Muscle layer of duodenum (tissue), 2 donors: ENCODE data around the gene GAL.

Source experiments
- H3K27ac ChIP-seq: one replicate; pipeline ENCODE4 v1.7.0; 2013; ENCODE audit warnings: mild to moderate bottlenecking, low read length
- H3K27me3 ChIP-seq: one replicate; pipeline ENCODE4 v1.7.0; 2013; ENCODE audit warnings: low read depth, mild to moderate bottlenecking, control low read depth, low read length
- H3K36me3 ChIP-seq, 2 donors: one replicate each; pipeline ENCODE4 v1.7.0; 2013; ENCODE audit warnings: low read length in 2 of 2, control low read depth in 1 of 2, mild to moderate bottlenecking in 1 of 2; ENCODE audit not compliant: insufficient read depth in 2 of 2, control insufficient read depth in 1 of 2
- H3K4me1 ChIP-seq, 2 donors: one replicate each; pipeline ENCODE4 v1.7.0; 2013; ENCODE audit warnings: low read length in 2 of 2, mild to moderate bottlenecking in 2 of 2, control low read depth in 1 of 2, moderate library complexity in 1 of 2; ENCODE audit not compliant: insufficient read depth in 2 of 2, control insufficient read depth in 1 of 2
- H3K4me3 ChIP-seq, 2 donors: one replicate each; pipeline ENCODE4 v1.7.0; 2013; ENCODE audit warnings: low read length in 2 of 2, low read depth in 1 of 2, mild to moderate bottlenecking in 1 of 2
- H3K9me3 ChIP-seq, 2 donors: one replicate each; pipeline ENCODE4 v1.7.0; 2013; ENCODE audit warnings: low read length in 2 of 2, control low read depth in 1 of 2, mild to moderate bottlenecking in 1 of 2; ENCODE audit not compliant: control insufficient read depth in 1 of 2
- donor health status: healthy.

Gene GAL

GRCh38 chr11:68685656-68686380 lies 1.5 kb downstream of the GAL start:
- Histone ChIP-seq H3K4me3 (no peak overlapping the region), H3K4me1 (peaks cover 0 to 13% of the 10 kb centered on the region in 2 donors), H3K36me3 (no peaks in the 10 kb centered on the region), H3K27me3 (peaks cover 25% of the 10 kb centered on the region), H3K27ac (no peak overlapping the region), H3K9me3 (no peaks in the 10 kb centered on the region)

- Histone ChIP-seq H3K4me1 (peaks cover 0 to 13% of the 10 kb centered on the region in 2 donors), H3K27ac (no peak overlapping the region), H3K4me3 (no peak overlapping the region), H3K9me3 (no peaks in the 10 kb centered on the region), H3K36me3 (no peaks in the 10 kb centered on the region), H3K27me3 (peaks cover 25% of the 10 kb centered on the region)
Observed at GRCh38 chr11:68686486-68686885, 2.1 kb downstream of the GAL start.

- H3K4me1 ChIP-seq, result peaks cover 0 to 13% of the 10 kb centered on the region in 2 donors
- H3K27me3 ChIP-seq, result peaks cover 25% of the 10 kb centered on the region
- H3K4me3 ChIP-seq, result no peak overlapping the region
- H3K9me3 ChIP-seq, result no peaks in the 10 kb centered on the region
- H3K36me3 ChIP-seq, result no peaks in the 10 kb centered on the region
- H3K27ac ChIP-seq, result no peak overlapping the region
Observed at GRCh38 chr11:68687311-68687710, 3.0 kb downstream of the GAL start.

GRCh38 chr11:68687986-68688385 lies 3.6 kb downstream of the GAL start:
- Histone ChIP-seq H3K27me3 (peaks cover 25% of the 10 kb centered on the region), H3K27ac (no peak overlapping the region), H3K9me3 (no peaks in the 10 kb centered on the region), H3K36me3 (no peaks in the 10 kb centered on the region), H3K4me1 (peaks cover 0 to 13% of the 10 kb centered on the region in 2 donors), H3K4me3 (no peak overlapping the region)

GRCh38 chr11:68688881-68689280 lies 4.5 kb downstream of the GAL start:
- Histone ChIP-seq H3K4me3 (no peak overlapping the region), H3K27ac (no peak overlapping the region), H3K36me3 (no peaks in the 10 kb centered on the region), H3K9me3 (no peaks in the 10 kb centered on the region), H3K27me3 (peaks cover 16% of the 10 kb centered on the region), H3K4me1 (peaks cover 0 to 12% of the 10 kb centered on the region in 2 donors)

- H3K4me3 ChIP-seq, result no peak overlapping the region
- peaks cover 16% of the 10 kb centered on the region for H3K27me3 ChIP-seq
- H3K4me1 ChIP-seq, result peaks cover 0 to 2% of the 10 kb centered on the region in 2 donors
- no peaks in the 10 kb centered on the region for H3K9me3 ChIP-seq
- no peak overlapping the region for H3K27ac ChIP-seq
- H3K36me3 ChIP-seq, result no peaks in the 10 kb centered on the region
Observed at GRCh38 chr11:68689737-68690625, 5.6 kb downstream of the GAL start.

GRCh38 chr11:68690671-68691401 lies 6.5 kb downstream of the GAL start:
- H3K9me3 ChIP-seq, result no peaks in the 10 kb centered on the region
- no peaks in the 10 kb centered on the region for H3K36me3 ChIP-seq
- H3K4me3 ChIP-seq, result no peak overlapping the region
- H3K27ac ChIP-seq, result no peak overlapping the region
- H3K4me1 ChIP-seq, result no peaks in the 10 kb centered on the region
- peaks cover 11% of the 10 kb centered on the region for H3K27me3 ChIP-seq

- H3K36me3 ChIP-seq, result no peaks in the 10 kb centered on the region
- no peaks in the 10 kb centered on the region for H3K4me1 ChIP-seq
- no peak overlapping the region for H3K4me3 ChIP-seq
- H3K9me3 ChIP-seq, result no peaks in the 10 kb centered on the region
- H3K27me3 ChIP-seq, result peaks cover 8% of the 10 kb centered on the region
- no peak overlapping the region for H3K27ac ChIP-seq
Observed at GRCh38 chr11:68691402-68691784, 7.0 kb downstream of the GAL start.

GRCh38 chr11:68692115-68692514 lies 7.8 kb downstream of the GAL start:
- no peaks in the 10 kb centered on the region for H3K4me1 ChIP-seq
- H3K9me3 ChIP-seq, result no peaks in the 10 kb centered on the region
- no peak overlapping the region for H3K27ac ChIP-seq
- H3K36me3 ChIP-seq, result no peaks in the 10 kb centered on the region
- no peak overlapping the region for H3K4me3 ChIP-seq
- H3K27me3 ChIP-seq, result peaks cover 8% of the 10 kb centered on the region

GRCh38 chr11:68692871-68693483 lies 8.6 kb downstream of the GAL start:
- H3K9me3 ChIP-seq, result no peaks in the 10 kb centered on the region
- H3K4me3 ChIP-seq, result no peak overlapping the region
- peaks cover 8% of the 10 kb centered on the region for H3K27me3 ChIP-seq
- H3K4me1 ChIP-seq, result no peaks in the 10 kb centered on the region
- no peak overlapping the region for H3K27ac ChIP-seq
- no peaks in the 10 kb centered on the region for H3K36me3 ChIP-seq

- Histone ChIP-seq H3K27me3 (peaks cover 8% of the 10 kb centered on the region), H3K4me3 (no peak overlapping the region), H3K36me3 (no peaks in the 10 kb centered on the region), H3K27ac (no peak overlapping the region), H3K4me1 (no peaks in the 10 kb centered on the region), H3K9me3 (no peaks in the 10 kb centered on the region)
Observed at GRCh38 chr11:68693484-68693882, 9.1 kb downstream of the GAL start.
